OCI-LY3 (cell line): Measurements from ENCODE around the gene KCNC2.

Experiments used
- CTCF ChIP-seq: fragments of 200-600, 300-600 bp; sonication (generic); IDR thresholded peaks from 2 replicates; pipeline ENCODE4 v1.5.1; 2014; ENCODE audit warnings: antibody characterized with exemption, low read length, low read depth
- EZH2phosphoT487 ChIP-seq: fragments of 200-600 bp; shearing (Covaris generic); IDR thresholded peaks from 2 replicates; pipeline ENCODE4 v1.6.1; 2018; ENCODE audit warnings: antibody characterized with exemption, mixed run types, low read depth

- TF ChIP-seq CTCF (no peak), EZH2phosphoT487 (no peak)
Observed at GRCh38 chr12:75192196-75192595, 17.4 kb downstream of the KCNC2 start.
